Endodermal cell (in vitro differentiated cells): ENCODE measurements around the gene MBD4. TPM values are rescaled to one million over a fixed set of nuclear protein-coding genes. Genes with fewer than 3 reads are reported as not detected.

Source experiments
- DNase-seq: peaks from one replicate; pipeline ENCODE4 v3.0.0-alpha.2; 2017
- H3K27ac ChIP-seq: 2 replicates; pipeline ENCODE4 v1.5.1; 2013; ENCODE audit warnings: mild to moderate bottlenecking, low read depth, low read length, moderate library complexity
- H3K27me3 ChIP-seq: 2 replicates; pipeline ENCODE4 v1.6.1; 2013; ENCODE audit warnings: mild to moderate bottlenecking, low read length, moderate library complexity; ENCODE audit not compliant: insufficient read depth, control insufficient read depth, poor library complexity, severe bottlenecking
- H3K36me3 ChIP-seq: 2 replicates; pipeline ENCODE4 v1.7.0; 2013; ENCODE audit warnings: mild to moderate bottlenecking, low read length, moderate library complexity; ENCODE audit not compliant: control insufficient read depth, insufficient read depth
- H3K4me1 ChIP-seq: one replicate; pipeline ENCODE4 v1.7.0; 2013; ENCODE audit warnings: low read length; ENCODE audit not compliant: control insufficient read depth, insufficient read depth
- H3K4me3 ChIP-seq: 2 replicates; pipeline ENCODE4 v1.5.1; 2013; ENCODE audit warnings: mild to moderate bottlenecking, low read length, moderate library complexity
- H3K9ac ChIP-seq: 2 replicates; pipeline ENCODE4 v1.6.1; 2013; ENCODE audit warnings: mild to moderate bottlenecking, low read length, moderate library complexity; ENCODE audit not compliant: poor library complexity, severe bottlenecking; ENCODE audit errors: extremely low read depth
- H3K9me3 ChIP-seq: 2 replicates; pipeline ENCODE4 v1.6.1; 2013; ENCODE audit warnings: mild to moderate bottlenecking, low read length, moderate library complexity; ENCODE audit not compliant: control insufficient read depth
- H3K27ac Mint-ChIP-seq: 2 replicates; pipeline ENCODE4 v1.8.0; 2020; ENCODE audit warnings: mixed read lengths
- H3K27me3 Mint-ChIP-seq: 2 replicates; pipeline ENCODE4 v1.8.0; 2021; ENCODE audit warnings: mild to moderate bottlenecking, mixed read lengths; ENCODE audit not compliant: insufficient read depth
- H3K36me3 Mint-ChIP-seq: 2 replicates; pipeline ENCODE4 v1.8.0; 2020; ENCODE audit warnings: low read depth, mixed read lengths
- H3K4me1 Mint-ChIP-seq: 2 replicates; pipeline ENCODE4 v1.8.0; 2020; ENCODE audit warnings: mixed read lengths
- H3K4me3 Mint-ChIP-seq: 2 replicates; pipeline ENCODE4 v1.8.0; 2020; ENCODE audit warnings: mild to moderate bottlenecking, moderate library complexity, mixed read lengths
- H3K9me3 Mint-ChIP-seq: 2 replicates; pipeline ENCODE4 v1.8.0; 2020; ENCODE audit warnings: mild to moderate bottlenecking, mixed read lengths
- WGBS, 2 experiments: methylation state at CpG; one replicate each; pipeline versions ENCODE4 v1.1.5 to v1.1.7; 2013; ENCODE audit warnings: missing lambda C conversion rate in 2 of 2, mixed read lengths in 1 of 2; ENCODE audit not compliant: insufficient coverage in 1 of 2, insufficient read length in 1 of 2; 5-methylcytosine and 5-hydroxymethylcytosine counted together
- total RNA-seq, 2 donors: library from RNA; stranded (reverse); fragmentation: NEBNext Ultra II Directional in 1 of 2; extraction: Animal tissue kit (Norgen Biotek cat#: 25700) in 1 of 2; gene quantifications; 2 replicates in 1 of 2; 3 replicates in 1 of 2; pipeline ENCODE4 v1.2.1, GENCODE V29; 2021
- TF ChIP-seq, protein P1 (sequence below): fragments of 200-600 bp; sonication (generic); conservative IDR thresholded peaks from 2 replicates; pipeline ENCODE4 v1.5.0; 2021; ENCODE audit warnings: antibody characterized with exemption, mild to moderate bottlenecking

Gene MBD4
- total RNA-seq, 2 donors from 2014 or later: 39.5 to 45.5 TPM

DNA sequence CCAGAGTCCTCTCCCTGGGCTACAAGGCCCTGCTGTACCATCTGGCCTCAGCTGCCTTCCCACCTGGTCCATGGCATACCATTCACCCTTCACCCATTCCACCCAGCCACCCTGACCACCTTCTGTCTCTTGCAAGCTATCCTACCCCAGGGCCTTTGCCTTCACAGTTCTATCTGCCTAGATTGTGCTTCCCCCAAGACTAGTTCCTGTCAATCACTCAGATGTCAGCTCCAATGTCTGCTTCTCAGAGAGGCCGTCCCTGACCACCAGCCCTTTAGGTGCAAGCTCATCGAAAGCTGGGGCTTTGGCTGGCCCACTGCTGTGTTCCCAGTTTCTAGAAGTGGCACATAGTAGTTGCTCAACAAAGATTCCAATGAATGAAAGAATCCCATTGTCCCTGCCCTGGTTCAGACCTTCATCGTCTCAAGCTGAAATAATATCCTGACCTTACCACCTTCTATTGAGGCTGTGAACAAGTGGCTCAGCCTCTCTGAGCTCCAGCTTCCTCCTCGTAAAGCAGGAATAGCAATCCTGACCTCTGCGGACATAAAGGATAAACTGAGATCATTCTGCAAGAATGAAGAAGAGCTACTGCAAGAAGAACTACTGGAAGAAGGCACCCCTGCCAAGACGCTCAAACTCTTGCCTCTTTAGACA lies 27.1 kb downstream of the MBD4 start:
- H3K4me1 ChIP-seq: no peaks in the 10 kb centered on the region
- H3K27me3 ChIP-seq: no peaks in the 10 kb centered on the region
- H3K9ac ChIP-seq: no peak overlapping the region
- no peak overlapping the region for H3K4me3 ChIP-seq
- no peaks in the 10 kb centered on the region for H3K36me3 ChIP-seq
- peak; percentile 24 for DNase-seq
- H3K4me1 Mint-ChIP-seq: peaks cover 4% of the 10 kb centered on the region
- H3K4me3 Mint-ChIP-seq: no peak overlapping the region
- WGBS, 2 experiments: 87 to 89% methylated on average over 6 of the region's 6 CpGs
- H3K9me3 Mint-ChIP-seq: no peaks in the 10 kb centered on the region
- H3K27ac ChIP-seq: no peak overlapping the region
- H3K27me3 Mint-ChIP-seq: peaks cover 11% of the 10 kb centered on the region
- TF ChIP-seq, protein P1, sequence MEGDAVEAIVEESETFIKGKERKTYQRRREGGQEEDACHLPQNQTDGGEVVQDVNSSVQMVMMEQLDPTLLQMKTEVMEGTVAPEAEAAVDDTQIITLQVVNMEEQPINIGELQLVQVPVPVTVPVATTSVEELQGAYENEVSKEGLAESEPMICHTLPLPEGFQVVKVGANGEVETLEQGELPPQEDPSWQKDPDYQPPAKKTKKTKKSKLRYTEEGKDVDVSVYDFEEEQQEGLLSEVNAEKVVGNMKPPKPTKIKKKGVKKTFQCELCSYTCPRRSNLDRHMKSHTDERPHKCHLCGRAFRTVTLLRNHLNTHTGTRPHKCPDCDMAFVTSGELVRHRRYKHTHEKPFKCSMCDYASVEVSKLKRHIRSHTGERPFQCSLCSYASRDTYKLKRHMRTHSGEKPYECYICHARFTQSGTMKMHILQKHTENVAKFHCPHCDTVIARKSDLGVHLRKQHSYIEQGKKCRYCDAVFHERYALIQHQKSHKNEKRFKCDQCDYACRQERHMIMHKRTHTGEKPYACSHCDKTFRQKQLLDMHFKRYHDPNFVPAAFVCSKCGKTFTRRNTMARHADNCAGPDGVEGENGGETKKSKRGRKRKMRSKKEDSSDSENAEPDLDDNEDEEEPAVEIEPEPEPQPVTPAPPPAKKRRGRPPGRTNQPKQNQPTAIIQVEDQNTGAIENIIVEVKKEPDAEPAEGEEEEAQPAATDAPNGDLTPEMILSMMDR: no peak
- H3K9me3 ChIP-seq: no peaks in the 10 kb centered on the region
- H3K27ac Mint-ChIP-seq: no peak overlapping the region
- no peaks in the 10 kb centered on the region for H3K36me3 Mint-ChIP-seq

DNA sequence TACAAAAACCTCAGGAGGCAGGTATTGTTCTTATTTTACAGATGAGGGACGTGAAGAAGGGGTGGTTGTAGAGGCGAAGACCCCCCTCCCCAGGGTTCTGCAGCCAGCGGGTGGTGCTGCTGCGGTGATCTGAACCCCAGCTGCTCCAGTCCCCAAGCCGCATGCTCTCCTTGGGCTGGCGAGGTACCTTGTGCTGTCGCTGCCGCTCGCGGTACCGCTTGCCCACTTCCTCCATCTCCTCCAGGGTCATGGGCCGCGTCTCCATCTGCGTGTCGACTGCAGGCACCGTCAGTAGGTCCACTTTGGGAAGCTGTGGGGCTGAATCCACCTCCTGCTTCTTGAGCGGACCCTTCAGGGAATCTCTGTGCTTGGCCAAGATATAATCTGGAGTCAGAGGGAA lies 28.8 kb downstream of the MBD4 start:
- Histone ChIP-seq H3K9me3 (no peaks in the 10 kb centered on the region), H3K9ac (no peak overlapping the region), H3K4me1 (no peaks in the 10 kb centered on the region), H3K36me3 (no peaks in the 10 kb centered on the region), H3K27me3 (no peaks in the 10 kb centered on the region), H3K4me3 (no peak overlapping the region), H3K27ac (no peak overlapping the region)
- Mint-ChIP-seq H3K4me1 (peaks cover 4% of the 10 kb centered on the region), H3K27me3 (peaks cover 11% of the 10 kb centered on the region), H3K27ac (no peak overlapping the region), H3K4me3 (no peak overlapping the region), H3K9me3 (no peaks in the 10 kb centered on the region), H3K36me3 (no peaks in the 10 kb centered on the region)
- TF ChIP-seq, protein P1: no peak
- 93 to 98% methylated on average over 9 to 17 of the region's 17 CpGs for WGBS, 2 experiments
- no peak for DNase-seq

DNA sequence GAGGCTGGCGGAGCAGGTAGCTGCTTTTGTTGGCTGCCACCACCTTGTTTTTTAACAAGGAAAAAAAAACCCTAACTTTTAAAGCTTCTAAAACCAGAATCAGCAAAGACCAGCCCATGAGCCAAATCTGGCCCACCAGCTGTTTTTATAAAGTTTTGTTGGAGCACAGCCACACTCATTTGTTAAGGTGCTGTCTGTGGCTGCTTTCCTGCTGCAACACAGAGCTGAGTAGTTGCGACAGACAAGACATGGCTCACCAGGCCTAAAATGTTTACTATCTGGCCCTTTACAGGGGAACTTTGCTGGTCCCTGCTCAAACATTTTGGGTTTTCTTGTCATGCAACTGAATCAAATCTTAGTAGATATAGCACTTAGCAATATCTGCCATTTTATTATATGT lies 30.2 kb downstream of the MBD4 start:
- Histone ChIP-seq H3K9me3 (no peaks in the 10 kb centered on the region), H3K36me3 (no peaks in the 10 kb centered on the region), H3K27me3 (no peaks in the 10 kb centered on the region), H3K27ac (no peak overlapping the region), H3K9ac (no peak overlapping the region), H3K4me3 (no peak overlapping the region), H3K4me1 (no peaks in the 10 kb centered on the region)
- TF ChIP-seq, protein P1: no peak
- no peak for DNase-seq
- peaks cover 4% of the 10 kb centered on the region for H3K4me1 Mint-ChIP-seq
- H3K27me3 Mint-ChIP-seq: peaks cover 2% of the 10 kb centered on the region
- no peak overlapping the region for H3K4me3 Mint-ChIP-seq
- H3K36me3 Mint-ChIP-seq: no peaks in the 10 kb centered on the region
- no peak overlapping the region for H3K27ac Mint-ChIP-seq
- H3K9me3 Mint-ChIP-seq: no peaks in the 10 kb centered on the region
- 97% methylated on average over 2 of the region's 2 CpGs; no CpG with 5 or more reads in 1 of the 2 experiments for WGBS, 2 experiments
